HG02623 (cell line): ENCODE measurements around the gene CASP1.

ENCODE experiments used
- ATAC-seq: cut with Tn5 transposase; IDR thresholded peaks from one replicate; pipeline ENCODE4 v1.9.1; 2021; ENCODE audit warnings: moderate library complexity; ENCODE audit not compliant: unreplicated experiment

The CASP1 gene

DNA sequence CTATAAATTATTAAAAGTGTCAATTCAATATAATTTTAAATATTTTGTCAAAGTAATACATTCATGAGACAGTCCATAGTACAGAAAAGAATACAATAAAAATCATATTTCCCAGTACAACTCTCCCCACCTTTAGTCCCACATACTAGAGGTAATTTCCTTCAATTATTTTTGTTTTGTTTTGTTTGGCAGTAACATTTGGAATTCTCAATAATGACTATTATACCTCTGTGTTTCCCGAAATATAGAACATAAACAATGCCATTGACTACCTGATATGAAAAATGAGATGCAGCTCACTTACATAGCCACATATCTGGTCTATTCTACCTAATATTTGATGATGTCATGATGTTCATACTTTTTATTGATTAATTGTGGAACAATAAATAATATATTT, 42.2 kb downstream of the CASP1 start:
- no peak for ATAC-seq

DNA sequence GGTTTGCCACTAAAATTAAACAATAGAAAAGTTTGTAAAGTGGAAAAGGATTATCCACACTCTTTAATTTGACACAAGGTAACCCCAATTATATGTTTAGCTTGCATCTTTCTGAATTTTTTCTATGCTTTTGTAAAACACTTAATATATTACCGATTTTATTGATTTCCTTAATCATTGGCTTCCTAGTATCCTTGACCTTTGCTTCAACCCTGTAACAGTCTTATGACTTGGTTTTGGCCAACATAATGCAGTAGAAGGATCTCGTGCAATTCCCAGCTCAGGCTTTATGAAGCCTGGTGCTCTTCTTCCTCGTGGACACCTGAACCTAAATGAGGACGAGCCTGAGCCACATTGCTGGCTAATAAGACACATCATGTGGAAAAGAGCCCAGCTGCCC, 43.0 kb downstream of the CASP1 start:
- ATAC-seq, result no peak

DNA sequence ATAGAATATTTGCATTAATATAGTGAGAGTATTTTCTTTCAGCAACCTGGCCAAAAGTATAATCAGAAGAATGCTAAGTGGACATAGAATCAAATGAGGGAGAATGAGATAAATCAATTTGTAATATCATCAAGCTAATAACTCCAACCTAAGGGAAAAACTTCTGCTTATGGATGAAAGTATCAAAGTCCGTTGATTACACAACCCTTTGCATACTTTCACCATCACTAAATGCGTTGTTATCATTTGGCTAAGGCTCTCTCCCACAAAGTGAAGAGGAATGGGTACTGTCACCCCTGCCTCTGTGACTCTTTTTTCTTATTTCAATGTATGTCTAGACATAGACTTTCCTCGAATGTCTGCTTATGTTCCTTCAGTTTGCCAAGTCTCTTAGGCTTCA, 50.1 kb downstream of the CASP1 start:
- no peak for ATAC-seq

DNA sequence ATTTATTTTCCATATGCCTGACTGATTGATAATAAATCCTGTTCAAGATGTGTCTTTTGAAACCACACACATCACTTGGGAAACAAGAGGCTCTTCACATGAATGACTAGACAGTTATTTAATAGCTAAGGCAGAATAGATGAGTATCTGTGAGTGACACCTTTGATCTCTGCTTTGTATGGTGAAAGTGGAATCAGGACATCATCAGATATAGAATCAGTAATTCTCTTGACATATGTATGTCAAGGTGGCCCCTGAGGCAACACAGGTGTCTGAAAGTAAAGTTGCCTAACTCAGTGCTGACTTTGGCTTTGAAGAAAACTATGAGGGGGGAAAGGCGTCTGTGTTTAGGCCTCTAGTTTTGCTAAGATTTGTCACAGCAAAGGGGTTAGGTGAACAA, 55.1 kb downstream of the CASP1 start:
- ATAC-seq, result no peak
